Right lobe of liver (tissue), 6 donors: Measurements from ENCODE around the gene TBX1. TPM values are rescaled to one million over a fixed set of nuclear protein-coding genes. Genes with fewer than 3 reads are reported as not detected.

Source experiments
- ATAC-seq, 4 donors: fragments of 200-7000 bp; cut with Tn5 transposase; one replicate each; pipeline ENCODE4 v1.9.1; 2020; ENCODE audit warnings: mild to moderate bottlenecking in 4 of 4, moderate library complexity in 4 of 4
- DNase-seq, 3 donors: peaks; one replicate each; pipeline ENCODE4 v3.0.0-alpha.2; 2020
- H3K27ac ChIP-seq, 3 donors: fragments of 200-600 bp; one replicate each; pipeline ENCODE4 v1.8.0; 2022
- H3K27me3 ChIP-seq, 2 donors: fragments of 200-600 bp; one replicate each; pipeline ENCODE4 v1.8.0; 2022
- H3K36me3 ChIP-seq, 4 donors: fragments of 200-600 bp; sonication (generic) in 1 of 4; one replicate each; pipeline versions ENCODE4 v1.5.1 to v1.8.0; 2017 to 2022; ENCODE audit warnings: control low read depth in 1 of 4
- H3K4me1 ChIP-seq, 4 donors: fragments of 200-600 bp; sonication (generic) in 1 of 4; one replicate each; pipeline versions ENCODE4 v1.5.1 to v1.8.0; 2017 to 2022; ENCODE audit warnings: control low read depth in 1 of 4
- H3K4me3 ChIP-seq, 3 donors: fragments of 200-600 bp; one replicate each; pipeline ENCODE4 v1.8.0; 2022
- H3K9me3 ChIP-seq, 4 donors: fragments of 200-600 bp; sonication (generic) in 1 of 4; one replicate each; pipeline versions ENCODE4 v1.5.1 to v1.8.0; 2017 to 2022; ENCODE audit warnings: control low read depth in 1 of 4
- CTCF ChIP-seq, 4 donors: fragments of 200-600 bp in 3 of 4; fragments of 450-650 bp in 1 of 4; IDR thresholded peaks; one replicate each; pipeline versions ENCODE4 v1.5.1 to v1.8.0; 2016 to 2022; ENCODE audit warnings: antibody characterized with exemption in 4 of 4, mild to moderate bottlenecking in 2 of 4
- POLR2A ChIP-seq: fragments of 450-650 bp; IDR thresholded peaks from one replicate; pipeline ENCODE4 v1.6.1; 2017; ENCODE audit warnings: antibody characterized with exemption, mild to moderate bottlenecking
- WGBS: methylation state at CpG from one replicate; pipeline ENCODE4 v1.1.6; 2018; ENCODE audit warnings: low coverage, low lambda C conversion rate; ENCODE audit not compliant: insufficient coverage; ENCODE audit errors: missing lambda C conversion rate; 5-methylcytosine and 5-hydroxymethylcytosine counted together
- intact Hi-C, 2 donors: fragments of 100-400 bp; cut with DNase I; formaldehyde crosslinking; loops; one replicate each; pipeline versions ENCODE4 v1.11.2 to v1.14.1; 2022
- total RNA-seq, 6 experiments: library from RNA; depleted of rRNA in 2 of 6; stranded (reverse); fragments of >200 nt in 2 of 6; fragmentation: NEBNext Ultra II Directional in 3 of 6; extraction: Animal tissue kit (Norgen Biotek cat#: 25700) in 3 of 6; gene quantifications; one replicate each; pipeline versions ENCODE4 v1.1.0 to v1.2.4, GENCODE V29; 2016 to 2023
- donor health status: DM: no; HTN: yes; CAD: no.
- donor health status: DM: no; HTN: no; CAD: no.
- donor health status: DM: no; HTN: no; CAD: no.
- donor health status: DM: no; HTN: yes; CAD: no.
- donor health status: DM: no; HTN: yes; CAD: no.

The TBX1 gene
- total RNA-seq, 6 experiments from 2014 or later, result 0.24 to 0.37 (median 0.30) TPM; not detected in 2

GRCh38 chr22:19802001-19802893 is 41.7 kb downstream of the TBX1 start:
- Histone ChIP-seq H3K36me3 (no peaks in the 10 kb centered on the region), H3K9me3 (no peaks in the 10 kb centered on the region), H3K4me1 (no peaks in the 10 kb centered on the region), H3K27ac (no peak overlapping the region), H3K27me3 (no peaks in the 10 kb centered on the region), H3K4me3 (no peak overlapping the region)
- ATAC-seq (no peak), DNase-seq (peak in 2 of 3 donors; percentile 7 to 48)
- intact Hi-C loops, result no loop called here
- TF ChIP-seq CTCF (IDR thresholded peaks at IDR 0.05) (no peak), POLR2A (no peak)
- 54% methylated on average over 3 of the region's 26 CpGs for WGBS

- H3K4me1 ChIP-seq, result no peaks in the 10 kb centered on the region
- no peak overlapping the region for H3K27ac ChIP-seq
- no peaks in the 10 kb centered on the region for H3K36me3 ChIP-seq
- H3K4me3 ChIP-seq, result no peak overlapping the region
- intact Hi-C loops, result no loop called here
- H3K27me3 ChIP-seq, result no peaks in the 10 kb centered on the region
- 100% methylated on average over 3 of the region's 19 CpGs for WGBS
- TF ChIP-seq CTCF (IDR thresholded peaks at IDR 0.05) (no peak), POLR2A (no peak)
- DNase-seq, result peak in 2 of 3 donors; percentile 8 to 31
- no peak for ATAC-seq
- H3K9me3 ChIP-seq, result no peaks in the 10 kb centered on the region
Observed at GRCh38 chr22:19802894-19803735, 42.5 kb downstream of the TBX1 start.

GRCh38 chr22:19803736-19804267 is 43.2 kb downstream of the TBX1 start:
- Histone ChIP-seq H3K27ac (no peak overlapping the region), H3K36me3 (no peaks in the 10 kb centered on the region), H3K9me3 (no peaks in the 10 kb centered on the region), H3K4me1 (no peaks in the 10 kb centered on the region), H3K4me3 (no peak overlapping the region), H3K27me3 (no peaks in the 10 kb centered on the region)
- no peak for ATAC-seq
- DNase-seq, result peak in 2 of 3 donors; percentile 8 to 48
- intact Hi-C loops, result no loop called here
- no CpG with 5 or more reads among the region's 8 CpGs for WGBS
- TF ChIP-seq CTCF (IDR thresholded peaks at IDR 0.05), result no peak
- TF ChIP-seq POLR2A, result no peak

GRCh38 chr22:19805821-19806212 is 45.2 kb downstream of the TBX1 start:
- intact Hi-C loops, result no loop called here
- peak in 2 of 3 donors; percentile 23 to 27 for DNase-seq
- no peak overlapping the region for H3K4me3 ChIP-seq
- H3K27me3 ChIP-seq, result no peaks in the 10 kb centered on the region
- peaks cover 0 to 5% (median 0%) of the 10 kb centered on the region in 4 donors for H3K4me1 ChIP-seq
- no peak for TF ChIP-seq CTCF (IDR thresholded peaks at IDR 0.05)
- no peak for TF ChIP-seq POLR2A
- ATAC-seq, result no peak
- no peaks in the 10 kb centered on the region for H3K36me3 ChIP-seq
- H3K27ac ChIP-seq, result no peak overlapping the region
- H3K9me3 ChIP-seq, result no peaks in the 10 kb centered on the region
- WGBS, result 91% methylated on average over 6 of the region's 8 CpGs
